K562 (cell line): ENCODE measurements around the gene GDF11. TPM values are rescaled to one million over a fixed set of nuclear protein-coding genes. Genes with fewer than 3 reads are reported as not detected.

ENCODE experiments used
- GMEB1 ChIP-seq: fragments of 250-450 bp; sonication (Bioruptor Pico); IDR thresholded peaks from 2 replicates; pipeline ENCODE4 v1.4.0; 2020; ENCODE audit warnings: mild to moderate bottlenecking
- HMG20A ChIP-seq: fragments of 450-650 bp; formaldehyde crosslinking; conservative IDR thresholded peaks from 2 replicates; pipeline ENCODE4 v1.4.0; 2020; ENCODE audit warnings: mild to moderate bottlenecking, mixed read lengths
- NR1H2 ChIP-seq: sonication (generic); formaldehyde crosslinking; IDR thresholded peaks from 2 replicates; pipeline ENCODE4 v1.4.0; 2020; ENCODE audit warnings: mild to moderate bottlenecking, missing genetic modification reagents
- POLR2AphosphoS2 ChIP-seq: IDR thresholded peaks from 2 replicates; pipeline ENCODE4 v1.6.1; 2012; ENCODE audit warnings: low read length, improper control_type of control experiment
- PRMT5 ChIP-seq: sonication (generic); formaldehyde crosslinking; IDR thresholded peaks from 2 replicates; pipeline ENCODE4 v1.5.0; 2020; ENCODE audit warnings: missing genetic modification reagents
- RFX7 ChIP-seq: fragments of 250-450 bp; sonication (Bioruptor Pico); IDR thresholded peaks from 2 replicates; pipeline ENCODE4 v1.5.1; 2021; ENCODE audit warnings: mild to moderate bottlenecking
- TSC22D4 ChIP-seq: fragments of 450-650 bp; IDR thresholded peaks from 2 replicates; pipeline ENCODE4 v1.6.1; 2016; ENCODE audit warnings: missing genetic modification characterization, missing biosample characterization, control low read depth
- ZBTB12 ChIP-seq: fragments of 250-450 bp; sonication (Bioruptor Pico); IDR thresholded peaks from 2 replicates; pipeline ENCODE4 v1.4.0; 2020
- ZNF217 ChIP-seq: sonication (generic); formaldehyde crosslinking; IDR thresholded peaks from 2 replicates; pipeline ENCODE4 v1.8.0; 2022; ENCODE audit warnings: mild to moderate bottlenecking, missing genetic modification reagents
- polyA plus RNA-seq, 8 experiments: library from polyadenylated mRNA; depleted of rRNA in 4 of 8; stranded (reverse) in 5 of 8; unstranded in 3 of 8; fragments of >200 nt; fragmentation: Nextera tagmentation in 2 of 8; fragmentation: Illumina TruSeq in 1 of 8; extraction: Ambion mirVana in 2 of 8; extraction: Trizol in 1 of 8; gene quantifications; 2 replicates each; pipeline versions ENCODE4 v1.2.1 to v1.2.3, GENCODE V29; 2011 to 2014; ENCODE audit warnings: inconsistent platforms in 1 of 8, missing spikeins in 1 of 8
- total RNA-seq, 7 experiments: library from RNA; depleted of rRNA in 6 of 7; stranded (reverse); fragments of >200 nt in 6 of 7; fragmentation: Illumina TruSeq in 2 of 7; extraction: Trizol in 2 of 7; gene quantifications; 2 replicates each; pipeline versions ENCODE4 v1.2.1 to v1.2.3, GENCODE V29; 2011 to 2021; ENCODE audit warnings: low replicate concordance in 1 of 7

GDF11 gene
- total and polyA plus RNA-seq, 9 of the 15 experiments (the other 6 are each of a cell fraction or from before 2014, with no cell fraction given) = 1.4 to 15.7 (median 4.8) TPM

- TF ChIP-seq GMEB1 (CRISPR knock-in tag) (no peak), POLR2AphosphoS2 (peak; percentile 88), HMG20A (CRISPR knock-in tag) (no peak), ZNF217 (CRISPR knock-in tag) (no peak), PRMT5 (no peak), TSC22D4 (tag) (no peak), NR1H2 (no peak), RFX7 (CRISPR knock-in tag) (no peak), ZBTB12 (CRISPR knock-in tag) (no peak)
Measured at GRCh38 chr12:55724226-55724939, 18.5 kb upstream of the GDF11 start (continued).
